Activated T-helper 2 cell treated with anti-CD3 and anti-CD28 coated beads, Interferon-gamma antibody, Interleukin-2, Interleukin-4, amounts not matched to agents 10 μg/mL and 5 μg/mL and 100 μg/mL, durations not matched to agents 14 hours and 24 hours and 36 hours (primary cell): Measurements from ENCODE around the gene AMBP. TPM values are rescaled to one million over a fixed set of nuclear protein-coding genes. Genes with fewer than 3 reads are reported as not detected.

Source experiments
- DNase-seq: peaks from one replicate; pipeline ENCODE4 v3.0.0; 2021; ENCODE audit warnings: low spot score
- H3K27ac Mint-ChIP-seq: one replicate; pipeline ENCODE4 v1.8.0; 2021; ENCODE audit warnings: mixed read lengths
- H3K27me3 Mint-ChIP-seq: one replicate; pipeline ENCODE4 v1.8.0; 2021; ENCODE audit warnings: low read depth, mixed read lengths
- H3K36me3 Mint-ChIP-seq: one replicate; pipeline ENCODE4 v1.8.0; 2021; ENCODE audit warnings: low read depth, mixed read lengths
- H3K4me1 Mint-ChIP-seq: one replicate; pipeline ENCODE4 v1.8.0; 2021; ENCODE audit warnings: low read depth, mixed read lengths
- H3K4me3 Mint-ChIP-seq: one replicate; pipeline ENCODE4 v1.8.0; 2021; ENCODE audit warnings: low read depth, mild to moderate bottlenecking, moderate library complexity, mixed read lengths
- H3K9me3 Mint-ChIP-seq: one replicate; pipeline ENCODE4 v1.8.0; 2021; ENCODE audit warnings: mixed read lengths
- intact Hi-C: fragments of 100-400 bp; cut with micrococcal nuclease; formaldehyde crosslinking; loops from one replicate; pipeline ENCODE4 v1.15.1; 2023
- total RNA-seq: library from RNA; stranded (reverse); gene quantifications from 2 replicates; pipeline ENCODE4 v1.2.3, GENCODE V29; 2022

AMBP gene
- total RNA-seq, result not detected in 2 replicates

GRCh38 chr9:114078021-114078780, at the start of gene AMBP:
Gene AMBP, minus strand, starts transcription at chr9:114078300. Its CDS starts 91 bp downstream, at chr9:114078209.
- H3K4me3 Mint-ChIP-seq, result no peak within 1 kb of the TSS
- DNase-seq, result no peak
- peaks cover 1% of the 10 kb centered on the region for H3K27me3 Mint-ChIP-seq
- intact Hi-C loops, result no loop called here
- H3K9me3 Mint-ChIP-seq, result no peaks in the 10 kb centered on the region
- no peak within 1 kb of the TSS for H3K27ac Mint-ChIP-seq
- no peaks in the 10 kb centered on the region for H3K4me1 Mint-ChIP-seq
- H3K36me3 Mint-ChIP-seq, result no peaks in the 10 kb centered on the region

- intact Hi-C loops, result no loop called here
- H3K27ac Mint-ChIP-seq, result no peak overlapping the region
- no peaks in the 10 kb centered on the region for H3K4me1 Mint-ChIP-seq
- DNase-seq, result no peak
- no peak overlapping the region for H3K4me3 Mint-ChIP-seq
- peaks cover 5% of the 10 kb centered on the region for H3K27me3 Mint-ChIP-seq
- H3K9me3 Mint-ChIP-seq, result no peaks in the 10 kb centered on the region
- H3K36me3 Mint-ChIP-seq, result no peaks in the 10 kb centered on the region
Measured at GRCh38 chr9:114126247-114127060, 48.4 kb upstream of the AMBP start.

GRCh38 chr9:114125476-114126013, 47.4 kb upstream of the AMBP start:
- no peaks in the 10 kb centered on the region for H3K36me3 Mint-ChIP-seq
- peaks cover 3% of the 10 kb centered on the region for H3K27me3 Mint-ChIP-seq
- no peaks in the 10 kb centered on the region for H3K4me1 Mint-ChIP-seq
- H3K4me3 Mint-ChIP-seq, result no peak overlapping the region
- no peak overlapping the region for H3K27ac Mint-ChIP-seq
- no peak for DNase-seq
- H3K9me3 Mint-ChIP-seq, result no peaks in the 10 kb centered on the region
- intact Hi-C loops, result no loop called here

GRCh38 chr9:114124666-114125475, 46.8 kb upstream of the AMBP start:
- H3K9me3 Mint-ChIP-seq, result no peaks in the 10 kb centered on the region
- H3K27ac Mint-ChIP-seq, result no peak overlapping the region
- H3K27me3 Mint-ChIP-seq, result peaks cover 3% of the 10 kb centered on the region
- no peak overlapping the region for H3K4me3 Mint-ChIP-seq
- intact Hi-C loops, result no loop called here
- no peak for DNase-seq
- H3K4me1 Mint-ChIP-seq, result no peaks in the 10 kb centered on the region
- no peaks in the 10 kb centered on the region for H3K36me3 Mint-ChIP-seq

GRCh38 chr9:114124138-114124537, 46.0 kb upstream of the AMBP start:
- Mint-ChIP-seq H3K4me3 (no peak overlapping the region), H3K36me3 (no peaks in the 10 kb centered on the region), H3K4me1 (no peaks in the 10 kb centered on the region), H3K9me3 (no peaks in the 10 kb centered on the region), H3K27me3 (peaks cover 3% of the 10 kb centered on the region), H3K27ac (no peak overlapping the region)
- intact Hi-C loops, result no loop called here
- no peak for DNase-seq

GRCh38 chr9:114123031-114123977, 45.2 kb upstream of the AMBP start:
- DNase-seq, result no peak
- Mint-ChIP-seq H3K9me3 (no peaks in the 10 kb centered on the region), H3K27me3 (peaks cover 2% of the 10 kb centered on the region), H3K4me1 (no peaks in the 10 kb centered on the region), H3K36me3 (no peaks in the 10 kb centered on the region), H3K27ac (no peak overlapping the region), H3K4me3 (no peak overlapping the region)
- intact Hi-C loops, result no loop called here

- no peaks in the 10 kb centered on the region for H3K4me1 Mint-ChIP-seq
- H3K4me3 Mint-ChIP-seq, result no peak overlapping the region
- H3K36me3 Mint-ChIP-seq, result no peaks in the 10 kb centered on the region
- no peak for DNase-seq
- intact Hi-C loops, result no loop called here
- H3K27me3 Mint-ChIP-seq, result peaks cover 2% of the 10 kb centered on the region
- H3K27ac Mint-ChIP-seq, result no peak overlapping the region
- no peaks in the 10 kb centered on the region for H3K9me3 Mint-ChIP-seq
Measured at GRCh38 chr9:114122136-114123027, 44.3 kb upstream of the AMBP start.

- no peaks in the 10 kb centered on the region for H3K36me3 Mint-ChIP-seq
- intact Hi-C loops, result no loop called here
- H3K4me3 Mint-ChIP-seq, result no peak overlapping the region
- no peaks in the 10 kb centered on the region for H3K27me3 Mint-ChIP-seq
- no peak overlapping the region for H3K27ac Mint-ChIP-seq
- DNase-seq, result no peak
- H3K4me1 Mint-ChIP-seq, result no peaks in the 10 kb centered on the region
- H3K9me3 Mint-ChIP-seq, result no peaks in the 10 kb centered on the region
Measured at GRCh38 chr9:114121227-114122135, 43.4 kb upstream of the AMBP start.

GRCh38 chr9:114120192-114121014, 42.3 kb upstream of the AMBP start:
- no peak for DNase-seq
- no peaks in the 10 kb centered on the region for H3K9me3 Mint-ChIP-seq
- no peak overlapping the region for H3K27ac Mint-ChIP-seq
- no peaks in the 10 kb centered on the region for H3K4me1 Mint-ChIP-seq
- no peaks in the 10 kb centered on the region for H3K27me3 Mint-ChIP-seq
- H3K36me3 Mint-ChIP-seq, result no peaks in the 10 kb centered on the region
- intact Hi-C loops, result no loop called here
- H3K4me3 Mint-ChIP-seq, result no peak overlapping the region
